SK-N-SH (cell line): ENCODE data around the gene GRIN2C. TPM values are rescaled to one million over a fixed set of nuclear protein-coding genes. Genes with fewer than 3 reads are reported as not detected.

Source experiments
- CTCF ChIA-PET: fragments of 300-600, 350-600 bp; formaldehyde crosslinking; extraction: SDS; loops from one replicate; lab custom pipeline; 2021; lab: Yijun Ruan, JAX
- POLR2A ChIA-PET: fragments of 350-600 bp; sonication (Branson Sonifier 250); formaldehyde crosslinking; extraction: SDS; loops from one replicate; lab custom pipeline; 2020; ENCODE audit warnings: antibody characterized with exemption, inconsistent platforms; lab: Yijun Ruan, JAX
- DNase-seq: peaks from one replicate; pipeline ENCODE4 v3.0.0; 2012
- H2AFZ ChIP-seq: fragments of 200-600 bp; sonication (generic); 2 replicates; pipeline ENCODE4 v1.8.1; 2016; ENCODE audit warnings: antibody characterized with exemption, mild to moderate bottlenecking, low read depth
- H3F3A ChIP-seq: fragments of 200-600 bp; sonication (generic); replicated peaks from 2 replicates; pipeline ENCODE3; 2016; ENCODE audit warnings: antibody characterized with exemption, mild to moderate bottlenecking; ENCODE audit not compliant: insufficient read depth
- H3K27ac ChIP-seq, 2 experiments: fragments of 200-500 bp in 1 of 2; fragments of 200-600 bp in 1 of 2; sonication (Bioruptor generic) in 1 of 2; sonication (generic), shearing (Covaris generic) in 1 of 2; 2 replicates each; pipeline versions ENCODE4 v1.5.1 to v1.6.1; 2014 to 2016; ENCODE audit warnings: low read depth in 2 of 2, inconsistent platforms in 1 of 2, low read length in 1 of 2, mild to moderate bottlenecking in 1 of 2, mixed read lengths in 1 of 2
- H3K27me3 ChIP-seq: fragments of 200-600 bp; sonication (generic), shearing (Covaris generic); 2 replicates; pipeline ENCODE4 v1.6.1; 2016; ENCODE audit warnings: mixed run types; ENCODE audit not compliant: insufficient read depth
- H3K36me3 ChIP-seq, 2 experiments: fragments of 200-500 bp in 1 of 2; fragments of 200-600 bp in 1 of 2; sonication (Bioruptor generic) in 1 of 2; sonication (generic) in 1 of 2; replicated peaks in 1 of 2; 2 replicates each; pipeline versions ENCODE3 to v1.5.1; 2014 to 2016; ENCODE audit warnings: low read length in 1 of 2, mild to moderate bottlenecking in 1 of 2; ENCODE audit not compliant: insufficient read depth in 2 of 2, control insufficient read depth in 1 of 2
- H3K4me1 ChIP-seq, 2 experiments: fragments of 200-500 bp in 1 of 2; fragments of 200-600 bp in 1 of 2; sonication (Bioruptor generic) in 1 of 2; sonication (generic), shearing (Covaris generic) in 1 of 2; 2 replicates each; pipeline versions ENCODE4 v1.5.1 to v1.6.1; 2014 to 2016; ENCODE audit warnings: low read depth in 1 of 2, low read length in 1 of 2, mixed run types in 1 of 2; ENCODE audit not compliant: insufficient read depth in 2 of 2, control insufficient read depth in 1 of 2
- H3K4me2 ChIP-seq: fragments of 200-600 bp; sonication (generic), shearing (Covaris generic); 2 replicates; pipeline ENCODE4 v1.6.1; 2017; ENCODE audit warnings: mixed run types
- H3K4me3 ChIP-seq, 2 experiments: fragments of 200-500 bp in 1 of 2; fragments of 200-600 bp in 1 of 2; sonication (Bioruptor generic) in 1 of 2; sonication (generic), shearing (Covaris generic) in 1 of 2; 2 replicates each; pipeline versions ENCODE4 v1.5.1 to v1.8.1; 2014 to 2016; ENCODE audit warnings: low read depth in 2 of 2, inconsistent platforms in 1 of 2, low read length in 1 of 2, mild to moderate bottlenecking in 1 of 2, mixed read lengths in 1 of 2, moderate library complexity in 1 of 2
- H3K79me2 ChIP-seq: fragments of 200-600 bp; sonication (generic); 2 replicates; pipeline ENCODE4 v1.8.1; 2017; ENCODE audit warnings: mild to moderate bottlenecking; ENCODE audit not compliant: insufficient read depth
- H3K9ac ChIP-seq: fragments of 200-600 bp; sonication (generic); 2 replicates; pipeline ENCODE4 v1.6.1; 2017; ENCODE audit warnings: mixed run types
- H3K9me2 ChIP-seq: fragments of 200-600 bp; sonication (generic); 2 replicates; pipeline ENCODE4 v1.6.1; 2017; ENCODE audit warnings: mixed run types
- H3K9me3 ChIP-seq: fragments of 200-600 bp; sonication (generic); 2 replicates; pipeline ENCODE4 v1.6.1; 2017; ENCODE audit warnings: mixed run types, mild to moderate bottlenecking, moderate library complexity
- H4K20me1 ChIP-seq: fragments of 200-600 bp; sonication (generic); 2 replicates; pipeline ENCODE4 v1.6.1; 2017; ENCODE audit warnings: mild to moderate bottlenecking, mixed run types; ENCODE audit not compliant: insufficient read depth
- EP300 ChIP-seq, 2 experiments: IDR thresholded peaks; 2 replicates each; pipeline versions ENCODE4 v1.4.0 to v1.6.1; 2012; ENCODE audit warnings: borderline replicate concordance in 1 of 2, low read depth in 1 of 2, low read length in 1 of 2
- FOSL2 ChIP-seq: IDR thresholded peaks from 2 replicates; pipeline ENCODE4 v1.4.0; 2012; ENCODE audit warnings: low read depth, mild to moderate bottlenecking, moderate library complexity, borderline replicate concordance
- FOXJ3 ChIP-seq: sonication (generic); formaldehyde crosslinking; IDR thresholded peaks from 2 replicates; pipeline ENCODE4 v1.5.1; 2020; ENCODE audit warnings: mild to moderate bottlenecking, missing genetic modification reagents
- GATA2 ChIP-seq: sonication (generic); formaldehyde crosslinking; IDR thresholded peaks from 2 replicates; pipeline ENCODE4 v1.5.0; 2020; ENCODE audit warnings: mild to moderate bottlenecking, missing genetic modification reagents
- PBX3 ChIP-seq: IDR thresholded peaks from 2 replicates; pipeline ENCODE4; 2012
- RFX5 ChIP-seq: IDR thresholded peaks from 2 replicates; pipeline ENCODE4 v1.6.1; 2012; ENCODE audit warnings: mild to moderate bottlenecking, improper control_type of control experiment, low read length
- SIN3A ChIP-seq: IDR thresholded peaks from 2 replicates; pipeline ENCODE4 v1.6.1; 2012; ENCODE audit warnings: low read depth, mild to moderate bottlenecking, low read length, moderate library complexity, borderline replicate concordance
- SMC3 ChIP-seq: IDR thresholded peaks from 2 replicates; pipeline ENCODE4 v1.6.1; 2012; ENCODE audit warnings: low read depth, low read length, improper control_type of control experiment
- USF2 ChIP-seq: fragments of 150-350 bp; IDR thresholded peaks from 2 replicates; pipeline ENCODE4 v1.6.1; 2017; ENCODE audit warnings: antibody characterized with exemption, low read length, low read depth, borderline replicate concordance
- WGBS: methylation state at CpG from one replicate; pipeline ENCODE4 v1.1.6; 2017; ENCODE audit warnings: low lambda C conversion rate; 5-methylcytosine and 5-hydroxymethylcytosine counted together
- polyA plus RNA-seq, 3 experiments: library from polyadenylated mRNA; depleted of rRNA; stranded (reverse); fragments of >200 nt; gene quantifications; 2 replicates each; pipeline ENCODE4 v1.2.3, GENCODE V29; 2012

The GRIN2C gene
- polyA plus RNA-seq, 1 of the 3 experiments (the other 2 are of a cell fraction): 0.39 TPM

- no peak overlapping the region for H3K9ac ChIP-seq
- H3K36me3 ChIP-seq: no peaks in the 10 kb centered on the region
- POLR2A ChIA-PET: no interaction called here
- H3K9me2 ChIP-seq: no peaks in the 10 kb centered on the region
- H3F3A ChIP-seq: no peaks in the 10 kb centered on the region
- no peak overlapping the region for H3K4me2 ChIP-seq
- peaks cover 14% of the 10 kb centered on the region for H4K20me1 ChIP-seq
- H3K27me3 ChIP-seq: peaks cover 59% of the 10 kb centered on the region
- H3K4me3 ChIP-seq: no peak overlapping the region
- CTCF ChIA-PET: interaction anchor here (1.8 to 98.1 kb wide), 3 partner anchors 2 to 291 kb away, joined by 4 to 3869 read pairs (median 3869); partner anchors contain the start of genes FDXR, GRIN2C and NAT9
- no peaks in the 10 kb centered on the region for H3K9me3 ChIP-seq
- no peak for DNase-seq
- TF ChIP-seq FOSL2 (no peak), SIN3A (no peak), GATA2 (CRISPR knock-in tag) (no peak), SMC3 (no peak), USF2 (no peak), EP300 (IDR thresholded peaks at IDR 0.05; ENCODE audit: borderline replicate concordance in 1 of 2, low read depth in 1 of 2, low read length in 1 of 2) (no peak), PBX3 (no peak), FOXJ3 (CRISPR knock-in tag) (no peak)
- H2AFZ ChIP-seq: no peak overlapping the region
- peaks cover 0 to 10% of the 10 kb centered on the region in 2 experiments; a peak in 2 of 4 replicates for H3K4me1 ChIP-seq
- H3K27ac ChIP-seq: no peak overlapping the region
- 69% methylated on average over 4 of the region's 4 CpGs for WGBS
- no peaks in the 10 kb centered on the region for H3K79me2 ChIP-seq
Measured at GRCh38 chr17:74857191-74857590, 2.5 kb downstream of the GRIN2C start.

- no peak for DNase-seq
- Histone ChIP-seq H3K36me3 (no peaks in the 10 kb centered on the region), H3K79me2 (no peaks in the 10 kb centered on the region), H3K27me3 (peaks cover 61% of the 10 kb centered on the region), H3K9me3 (no peaks in the 10 kb centered on the region), H3K27ac (no peak overlapping the region), H3K4me3 (no peak overlapping the region), H2AFZ (no peak overlapping the region), H3K9me2 (no peaks in the 10 kb centered on the region), H3F3A (no peaks in the 10 kb centered on the region), H3K4me2 (no peak overlapping the region), H4K20me1 (peaks cover 8% of the 10 kb centered on the region; the same call in 1 of the 2 replicates), H3K9ac (no peak overlapping the region), H3K4me1 (peaks cover 0 to 6% of the 10 kb centered on the region in 2 experiments; a peak in 2 of 4 replicates)
- 63% methylated on average over 7 of the region's 7 CpGs for WGBS
- ChIA-PET POLR2A (interaction anchor here (1.2 to 1.6 kb wide), 2 partner anchors 13 to 17 kb away, joined by 5 to 8 read pairs; partner anchors contain the start of gene FDXR), CTCF (interaction anchor here (1.3 to 98.1 kb wide), 4 partner anchors 4 to 111 kb away, joined by 3 to 3869 read pairs (median 1939); partner anchors contain the start of genes FDXR, GRIN2C and NAT9)
- TF ChIP-seq RFX5: no peak
Measured at GRCh38 chr17:74856112-74856511, 3.6 kb downstream of the GRIN2C start.
